CD4-positive, alpha-beta T cell treated with Interferon gamma for 1 hour (primary cell): ENCODE data around the gene SHISAL1.
"Not testable (repeated sequence)": the region's sequence is repeated elsewhere in the genome, so short reads cannot be mapped to it uniquely, and the experiment has no call there.

Source experiments
- DNase-seq: peaks from one replicate; pipeline ENCODE4 v3.0.0-alpha.2; 2020

The SHISAL1 gene

DNA sequence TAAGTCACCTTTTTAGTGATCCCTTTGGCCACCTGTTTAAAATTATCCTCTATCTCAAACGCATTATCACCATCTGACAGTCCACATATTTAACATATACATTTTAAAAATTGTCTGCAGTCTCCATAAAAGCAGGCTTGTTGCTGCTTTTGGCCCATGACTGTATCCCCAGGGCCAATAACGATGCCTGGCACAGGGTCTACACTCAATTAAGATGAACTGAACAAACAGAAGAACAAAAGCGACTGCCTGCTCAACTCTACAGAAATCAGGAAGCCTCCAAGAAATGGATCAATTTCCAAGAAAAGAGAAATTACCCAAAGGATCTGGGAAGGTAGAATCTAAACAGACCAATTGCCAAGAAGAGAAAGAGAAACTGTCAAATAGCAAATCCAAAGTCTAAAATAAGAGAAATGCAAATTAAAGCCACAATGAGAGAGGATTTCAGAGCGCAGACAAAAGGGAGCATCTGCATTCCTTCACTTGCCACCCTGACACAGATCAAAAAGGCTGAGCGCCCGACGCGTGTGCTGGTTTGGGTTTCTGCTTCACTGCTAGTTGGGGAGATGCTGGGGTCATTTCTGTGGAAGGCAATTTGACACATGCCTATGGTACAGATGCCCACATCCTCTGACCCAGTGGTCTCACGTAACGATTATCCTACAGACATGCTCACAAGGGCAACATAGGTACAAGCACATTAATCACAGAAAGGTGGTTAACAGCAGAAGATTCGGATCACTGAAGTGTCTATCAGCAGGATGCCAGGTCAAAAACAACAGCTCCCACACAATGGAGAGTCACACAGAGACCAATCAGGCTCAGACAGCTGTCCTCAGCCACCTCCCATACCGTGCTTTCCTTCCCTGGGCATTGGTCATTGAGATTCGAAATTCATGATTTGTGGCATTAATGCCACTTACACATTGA lies 55.9 kb downstream of the SHISAL1 start:
- DNase-seq = no peak

DNA sequence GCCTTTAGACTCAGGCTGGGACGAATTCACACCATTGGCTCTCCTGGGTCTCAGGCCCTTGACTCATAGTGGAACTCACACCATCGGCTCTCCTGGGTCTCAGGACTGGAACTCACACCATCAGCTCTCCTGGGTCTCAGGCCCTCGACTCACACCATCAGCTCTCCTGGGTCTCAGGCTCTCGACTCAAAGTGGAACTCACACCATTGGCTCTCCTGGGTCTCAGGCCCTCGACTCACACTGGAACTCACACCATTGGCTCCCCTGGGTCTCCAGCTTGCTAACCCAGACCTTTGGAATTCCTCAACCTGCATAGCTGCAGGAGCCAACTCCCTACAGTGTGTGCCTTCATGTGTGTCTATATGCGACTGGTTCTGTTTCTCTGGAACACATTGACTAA lies 56.7 kb downstream of the SHISAL1 start:
- DNase-seq = no peak

DNA sequence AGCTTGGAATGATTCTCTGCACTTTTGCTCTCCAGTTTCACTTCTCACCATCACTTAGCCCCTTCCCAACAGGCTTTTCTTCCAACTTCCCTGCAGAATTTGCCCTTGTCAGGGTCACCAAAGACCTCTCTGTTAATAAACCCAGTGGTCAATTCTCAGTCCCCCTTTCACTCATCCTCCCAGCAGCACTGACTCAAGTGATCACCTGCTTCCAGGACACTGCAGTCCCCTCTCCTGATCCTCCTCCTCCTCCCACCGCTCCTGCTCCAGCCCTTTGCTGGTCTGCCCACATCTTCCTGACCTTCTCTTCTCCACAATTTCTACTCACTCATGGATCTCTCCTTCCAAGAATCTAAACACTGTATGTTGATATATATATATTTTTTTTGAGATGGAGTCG lies 57.9 kb downstream of the SHISAL1 start:
- DNase-seq = no peak

DNA sequence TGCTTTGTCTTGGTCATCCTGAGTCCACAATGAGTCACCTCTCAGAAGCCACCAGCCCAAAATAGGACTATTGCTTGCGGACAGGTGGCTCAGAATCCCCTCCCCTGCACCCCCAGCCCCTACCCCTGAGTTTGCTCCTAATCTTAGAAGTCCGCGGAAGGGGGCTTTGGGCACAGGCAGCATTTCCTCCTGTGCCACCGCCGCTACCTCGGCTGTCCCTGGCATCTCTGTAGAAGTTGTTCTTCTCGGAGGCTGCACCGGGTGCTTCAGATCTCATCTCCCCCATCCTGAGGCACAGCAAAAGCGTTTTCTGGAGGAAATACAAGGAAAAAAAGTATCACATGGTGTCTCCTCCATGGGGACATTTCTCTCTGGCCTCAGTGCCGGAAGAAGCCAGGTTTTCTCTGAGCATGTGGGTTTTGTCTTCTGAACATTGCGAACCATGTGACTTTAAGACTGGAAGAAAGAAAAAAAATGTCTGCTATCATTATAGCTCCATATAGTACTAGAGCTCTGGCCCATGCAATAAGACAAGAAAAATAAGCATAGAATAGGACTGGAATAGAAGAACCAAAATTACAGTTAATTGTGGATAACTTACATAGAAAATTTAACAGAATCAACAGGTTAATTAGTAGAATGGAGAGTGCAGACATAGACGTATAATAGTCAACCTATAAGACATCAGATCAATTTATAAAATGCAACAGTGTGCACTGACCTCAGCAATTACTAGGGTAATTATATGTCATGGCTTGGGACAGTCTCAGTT lies 63.2 kb downstream of the SHISAL1 start:
- DNase-seq = no peak

DNA sequence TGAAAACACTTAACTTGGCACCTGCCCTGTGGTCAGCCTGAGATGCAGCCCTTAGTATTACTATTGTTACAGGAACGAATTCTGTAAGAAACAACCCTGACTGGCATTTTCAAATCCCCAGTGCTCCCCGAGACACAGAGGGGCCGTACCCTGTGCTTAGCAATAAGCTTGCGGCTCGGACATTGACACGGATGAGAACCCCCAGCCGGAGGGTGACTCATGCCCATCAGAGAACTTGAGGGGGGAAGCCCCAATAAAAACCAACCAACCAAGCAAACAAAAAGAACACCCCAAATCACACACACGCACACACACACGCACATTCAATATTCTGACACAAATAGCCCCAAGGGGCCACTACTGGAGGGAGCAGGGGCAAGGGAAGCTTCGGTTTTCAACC lies 63.8 kb downstream of the SHISAL1 start:
- no peak for DNase-seq

GRCh38 chr22:44247923-44248892 lies 64.5 kb downstream of the SHISAL1 start:
- DNase-seq = no peak

- DNase-seq = no peak
Measured at GRCh38 chr22:44247346-44247745, 65.4 kb downstream of the SHISAL1 start.

DNA sequence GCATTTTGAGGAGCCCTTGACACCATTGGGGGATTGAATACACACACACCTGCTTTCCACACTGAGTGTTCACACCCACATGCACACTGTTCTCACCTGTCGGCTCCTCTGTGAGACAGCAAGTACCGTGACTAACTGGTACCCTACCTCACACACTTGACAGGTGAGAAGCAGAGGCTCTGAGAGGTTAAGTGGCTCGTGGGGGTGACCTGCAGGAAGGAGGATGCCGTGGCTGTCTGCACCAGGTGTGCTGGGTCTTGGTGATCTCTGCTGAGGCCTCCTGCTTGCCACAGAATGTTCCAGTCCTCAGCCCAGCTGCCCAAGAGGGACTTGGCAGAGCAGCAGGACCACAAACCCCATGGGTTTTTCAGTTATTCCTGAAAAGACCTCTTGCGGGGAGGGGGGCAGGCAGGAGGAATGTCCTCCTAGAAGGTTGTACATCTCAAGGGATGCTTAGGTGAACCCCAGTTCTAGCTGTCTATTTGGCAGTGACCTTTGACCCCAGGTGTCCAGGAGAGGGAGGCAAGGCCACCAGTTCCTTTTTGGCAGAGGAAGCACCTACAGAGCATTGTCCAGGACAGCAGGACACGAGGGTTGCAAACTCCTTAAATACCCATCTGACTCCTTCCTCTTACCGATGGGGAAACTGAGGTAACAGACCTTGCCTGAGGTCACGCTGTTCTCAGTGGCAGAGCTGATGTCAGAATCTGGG lies 66.0 kb downstream of the SHISAL1 start:
- DNase-seq = no peak

GRCh38 chr22:44245867-44246266 lies 66.9 kb downstream of the SHISAL1 start:
- no peak for DNase-seq

- DNase-seq = no peak
Measured at GRCh38 chr22:44245438-44245837, 67.3 kb downstream of the SHISAL1 start.

DNA sequence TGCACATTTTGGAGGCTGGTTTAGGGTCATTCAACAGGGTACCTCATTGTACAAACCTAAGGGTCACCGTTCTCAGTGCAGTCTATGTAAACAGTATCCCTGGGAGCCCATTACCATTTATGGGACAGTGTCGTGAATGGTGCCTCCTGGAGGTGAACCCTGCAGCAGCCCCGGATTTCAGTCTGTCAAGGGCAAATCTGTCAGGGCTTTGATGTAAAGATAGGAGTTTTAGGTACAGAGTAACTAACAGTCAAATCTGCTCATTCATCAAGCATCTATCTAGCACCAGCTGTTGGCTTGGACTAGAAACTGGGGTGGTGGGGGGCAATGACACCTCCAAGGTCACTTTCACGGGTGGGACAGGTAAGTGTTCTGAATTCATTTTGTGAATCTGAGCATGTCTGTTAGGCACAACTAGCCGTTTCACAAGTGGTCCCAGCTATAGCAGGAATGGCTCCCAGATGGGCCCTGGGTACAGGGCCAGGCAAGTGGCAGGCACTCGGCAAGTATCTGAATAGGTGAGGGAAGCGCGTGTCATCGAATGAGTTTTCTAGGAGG lies 68.4 kb downstream of the SHISAL1 start:
- DNase-seq = no peak

- DNase-seq = no peak
Measured at GRCh38 chr22:44243761-44244160, 69.0 kb downstream of the SHISAL1 start.

DNA sequence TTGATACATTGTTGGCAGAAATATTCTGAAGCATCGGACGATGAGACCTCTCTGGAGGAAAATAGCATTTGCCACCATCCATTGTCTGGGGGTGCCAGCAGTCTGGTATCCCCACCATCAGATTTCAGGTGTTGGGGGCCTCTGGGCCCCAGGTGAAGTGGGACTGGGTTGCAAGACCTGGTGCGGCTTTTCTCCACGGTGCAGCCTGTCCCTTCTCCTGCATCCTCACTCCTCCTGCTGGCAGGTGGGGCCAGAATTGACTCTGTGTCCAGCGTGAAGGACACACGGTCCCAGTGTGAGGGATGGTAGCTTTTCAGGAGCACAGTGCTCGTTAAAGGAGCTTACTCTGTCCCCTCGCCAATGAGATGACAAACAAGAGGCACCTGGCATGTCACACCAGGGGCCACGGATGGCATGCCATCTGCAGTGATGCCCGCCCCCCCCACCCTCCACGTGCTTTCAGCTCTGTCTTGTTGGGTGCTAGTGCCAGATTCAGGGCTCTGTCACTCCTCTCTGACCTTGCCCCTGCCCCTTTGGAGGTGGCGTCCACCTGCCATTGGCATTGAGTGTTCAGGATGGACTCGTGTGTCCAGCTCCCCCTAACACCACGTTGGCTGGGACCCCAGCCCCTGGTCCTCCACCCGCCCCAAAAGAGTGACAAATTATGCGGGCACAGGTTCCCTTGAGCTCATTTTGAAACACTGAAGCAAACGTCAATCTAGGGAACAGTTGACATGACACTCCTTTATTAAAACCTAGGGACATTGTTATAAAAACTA lies 69.6 kb downstream of the SHISAL1 start:
- no peak for DNase-seq

GRCh38 chr22:44241121-44241520 lies 71.6 kb downstream of the SHISAL1 start:
- DNase-seq = not testable (repeated sequence)

- no peak for DNase-seq
Measured at GRCh38 chr22:44237290-44237689, 75.5 kb downstream of the SHISAL1 start.

- DNase-seq = not testable (repeated sequence)
Measured at GRCh38 chr22:44234372-44234771, 78.4 kb downstream of the SHISAL1 start.

DNA sequence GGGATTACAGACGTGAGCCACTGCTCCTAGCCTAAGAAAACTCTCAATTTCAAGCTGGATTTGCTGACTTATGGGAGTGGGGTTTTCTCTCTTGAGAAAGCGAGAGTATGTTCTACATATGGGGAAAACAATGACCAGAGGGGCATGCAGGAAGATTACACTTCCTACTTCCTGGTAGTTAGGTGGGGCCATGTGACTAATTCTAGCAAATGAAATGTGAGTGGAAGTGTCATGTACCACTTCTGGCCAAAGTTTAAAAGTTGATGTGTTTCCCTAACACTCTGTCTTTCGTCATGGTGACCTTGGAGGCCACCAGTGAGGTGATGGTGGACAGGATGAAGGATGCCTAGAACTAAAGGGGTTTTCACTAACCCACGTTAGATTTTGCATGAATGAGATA lies 81.5 kb downstream of the SHISAL1 start:
- no peak for DNase-seq

DNA sequence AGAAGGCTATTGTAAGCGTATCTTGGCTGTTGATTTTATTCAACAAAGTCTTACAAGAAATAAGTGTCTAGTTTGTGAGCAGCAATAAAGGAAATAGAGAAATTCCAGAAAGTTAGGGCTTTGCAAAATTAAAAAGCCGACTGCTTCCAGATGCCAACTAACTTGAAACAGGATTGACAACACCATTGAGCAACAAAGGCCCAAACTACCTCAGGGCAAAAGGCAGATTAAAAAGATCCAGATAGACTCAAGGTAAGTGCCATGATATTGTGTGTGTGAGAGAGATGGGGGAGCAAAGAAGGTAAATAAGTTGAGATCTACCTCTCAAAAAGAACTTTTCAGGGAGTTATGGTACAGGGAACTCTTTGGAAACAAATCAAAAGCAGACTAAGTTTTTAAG lies 82.9 kb downstream of the SHISAL1 start:
- DNase-seq = no peak

DNA sequence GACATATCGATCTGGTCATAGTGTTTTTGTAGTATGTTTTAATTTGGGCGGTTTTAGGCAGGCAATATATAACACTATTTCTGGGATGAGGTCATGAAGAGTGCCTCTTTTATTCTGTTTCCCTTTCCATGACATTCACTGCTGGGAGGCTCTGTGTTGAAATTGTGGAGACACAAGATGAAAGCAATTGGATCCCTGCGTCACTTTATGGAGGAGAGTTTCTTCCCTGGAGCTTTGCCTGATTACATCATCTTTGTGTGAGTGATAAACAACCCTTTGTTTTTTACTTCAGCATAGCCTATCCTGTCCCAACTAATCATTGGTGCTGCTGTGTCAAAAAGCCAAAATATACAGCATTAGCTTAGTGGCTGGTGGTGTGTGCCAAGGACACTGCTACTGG lies 83.4 kb downstream of the SHISAL1 start:
- no peak for DNase-seq

GRCh38 chr22:44225812-44226211 lies 86.9 kb downstream of the SHISAL1 start:
- DNase-seq = no peak

DNA sequence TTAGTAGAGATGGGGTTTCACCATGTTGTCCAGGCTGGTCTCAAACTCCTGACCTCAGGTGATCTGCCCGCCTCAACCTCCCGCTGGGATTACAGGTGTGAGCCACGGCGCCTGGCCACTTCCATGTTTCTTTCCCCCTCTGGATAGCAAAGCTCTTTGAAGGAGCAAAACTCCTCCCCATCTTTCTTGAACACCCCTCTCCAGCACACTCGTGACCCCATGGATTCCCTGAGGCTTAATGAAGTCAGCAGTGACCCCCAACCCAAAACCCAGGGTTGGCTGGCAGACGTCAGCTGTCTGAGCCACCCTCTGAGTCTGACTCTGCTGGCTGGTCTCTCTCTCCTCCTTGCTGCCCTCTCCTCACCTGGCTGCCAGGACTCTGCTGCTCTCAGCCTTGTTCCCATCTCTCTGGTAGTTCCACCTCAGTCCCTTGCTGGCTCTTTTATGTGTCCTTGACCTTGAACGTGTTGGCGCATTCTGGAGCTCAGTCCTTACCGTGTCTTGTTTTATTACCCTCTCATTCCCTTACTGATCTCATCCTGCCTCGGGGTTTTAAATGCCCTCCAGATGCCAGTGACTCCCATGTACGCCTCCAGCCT lies 87.6 kb downstream of the SHISAL1 start:
- no peak for DNase-seq
